HepG2 (cell line): ENCODE results near the gene LAMB3. TPM values are rescaled to one million over a fixed set of nuclear protein-coding genes. Genes with fewer than 3 reads are reported as not detected.

Experiments used
- BRCA1 ChIP-seq: sonication (generic); formaldehyde crosslinking; IDR thresholded peaks from 2 replicates; pipeline ENCODE4 v1.4.0; 2020; ENCODE audit warnings: missing genetic modification reagents
- CBFB ChIP-seq: sonication (generic); formaldehyde crosslinking; IDR thresholded peaks from 2 replicates; pipeline ENCODE4 v1.4.0; 2020; ENCODE audit warnings: missing genetic modification reagents
- CHD4 ChIP-seq: fragments of 200-600 bp; sonication (generic); IDR thresholded peaks from 2 replicates; pipeline ENCODE4 v1.7.0; 2017; ENCODE audit warnings: mild to moderate bottlenecking, low read length, borderline replicate concordance
- DR1 ChIP-seq: sonication (generic); formaldehyde crosslinking; IDR thresholded peaks from 2 replicates; pipeline ENCODE4 v1.8.0; 2021; ENCODE audit warnings: mild to moderate bottlenecking, missing genetic modification reagents, inconsistent platforms
- HMG20A ChIP-seq: IDR thresholded peaks from 2 replicates; pipeline ENCODE4 v1.6.1; 2016; ENCODE audit warnings: borderline replicate concordance
- IKZF4 ChIP-seq: sonication (generic); formaldehyde crosslinking; IDR thresholded peaks from 2 replicates; pipeline ENCODE4 v1.5.1; 2020; ENCODE audit warnings: borderline replicate concordance, mild to moderate bottlenecking, low read depth, missing genetic modification reagents; ENCODE audit errors: not compliant biosample characterization
- STAG1 ChIP-seq: sonication (generic); formaldehyde crosslinking; IDR thresholded peaks from 2 replicates; pipeline ENCODE4 v1.4.0; 2020; ENCODE audit warnings: missing genetic modification reagents
- XRCC5 ChIP-seq: fragments of 200-400 bp; formaldehyde crosslinking; optimal IDR thresholded peaks from 2 replicates; pipeline ENCODE3; 2017; ENCODE audit warnings: mild to moderate bottlenecking, low read length
- ZFY ChIP-seq: sonication (generic); formaldehyde crosslinking; IDR thresholded peaks from 2 replicates; pipeline ENCODE4 v1.4.0; 2020; ENCODE audit warnings: missing genetic modification reagents
- ZMYM2 ChIP-seq: sonication (generic); formaldehyde crosslinking; IDR thresholded peaks from 2 replicates; pipeline ENCODE4 v1.8.0; 2022; ENCODE audit warnings: mild to moderate bottlenecking, missing genetic modification reagents
- ZNF441 ChIP-seq: sonication (generic); formaldehyde crosslinking; IDR thresholded peaks from 2 replicates; pipeline ENCODE4 v1.7.0; 2021; ENCODE audit warnings: missing genetic modification reagents, borderline replicate concordance
- ZNF558 ChIP-seq: sonication (generic); formaldehyde crosslinking; IDR thresholded peaks from 2 replicates; pipeline ENCODE4 v1.9.0; 2022; ENCODE audit warnings: mild to moderate bottlenecking, missing genetic modification reagents, borderline replicate concordance
- ZNF672 ChIP-seq: sonication (generic); formaldehyde crosslinking; IDR thresholded peaks from 2 replicates; pipeline ENCODE4 v1.8.1; 2022; ENCODE audit warnings: missing genetic modification reagents
- ZNF788 ChIP-seq: sonication (generic); formaldehyde crosslinking; IDR thresholded peaks from 2 replicates; pipeline ENCODE4 v1.5.0; 2020; ENCODE audit warnings: mild to moderate bottlenecking, missing genetic modification reagents, borderline replicate concordance
- ZNF792 ChIP-seq: IDR thresholded peaks from 2 replicates; pipeline ENCODE4 v1.6.1; 2016
- ZSCAN31 ChIP-seq: sonication (generic); formaldehyde crosslinking; IDR thresholded peaks from 2 replicates; pipeline ENCODE4 v1.5.0; 2020; ENCODE audit warnings: low read depth, mild to moderate bottlenecking, missing genetic modification reagents
- polyA plus RNA-seq, 8 experiments: library from polyadenylated mRNA; depleted of rRNA in 3 of 8; stranded (reverse) in 7 of 8; unstranded in 1 of 8; fragments of >200 nt; fragmentation: Illumina TruSeq in 4 of 8; extraction: Trizol in 4 of 8; gene quantifications; 2 replicates each; pipeline versions ENCODE4 v1.2.1 to v1.2.3, GENCODE V29; 2011 to 2016; ENCODE audit warnings: low read depth in 4 of 8, missing spikeins in 1 of 8, mixed read lengths in 1 of 8; ENCODE audit not compliant: insufficient read depth in 1 of 8
- total RNA-seq, 5 experiments: library from RNA; depleted of rRNA; stranded (reverse); fragments of >200 nt; fragmentation: Illumina TruSeq; extraction: Trizol; gene quantifications; 2 replicates each; pipeline ENCODE4 v1.2.3, GENCODE V29; 2016; ENCODE audit warnings: low read depth in 1 of 5
- TF ChIP-seq, protein P1 (sequence below): sonication (generic); formaldehyde crosslinking; IDR thresholded peaks from 2 replicates; pipeline ENCODE4 v1.5.0; 2020; ENCODE audit warnings: mild to moderate bottlenecking, missing genetic modification reagents, moderate library complexity
- TF ChIP-seq, protein P2 (sequence below): sonication (generic); formaldehyde crosslinking; conservative IDR thresholded peaks from 2 replicates; pipeline ENCODE4 v1.4.0; 2020; ENCODE audit warnings: missing genetic modification reagents
- TF ChIP-seq, protein P3 (sequence below): sonication (generic); formaldehyde crosslinking; IDR thresholded peaks from 2 replicates; pipeline ENCODE4 v1.4.0; 2020; ENCODE audit warnings: missing genetic modification reagents
- TF ChIP-seq, protein P4 (sequence below): sonication (generic); formaldehyde crosslinking; IDR thresholded peaks from 2 replicates; pipeline ENCODE4 v1.4.0; 2020; ENCODE audit warnings: mild to moderate bottlenecking, missing genetic modification reagents
- TF ChIP-seq, protein P5 (sequence below): sonication (generic); formaldehyde crosslinking; IDR thresholded peaks from 2 replicates; pipeline ENCODE4 v1.4.0; 2020; ENCODE audit warnings: missing genetic modification reagents, borderline replicate concordance
- TF ChIP-seq, protein P6 (sequence below): sonication (generic); formaldehyde crosslinking; IDR thresholded peaks from 2 replicates; pipeline ENCODE4 v1.9.0; 2022; ENCODE audit warnings: missing genetic modification reagents, mild to moderate bottlenecking, borderline replicate concordance

The LAMB3 gene
- total and polyA plus RNA-seq, 2 of the 13 experiments (the other 11 are each of a cell fraction or from before 2014, with no cell fraction given) = 0.18 to 0.24 TPM

DNA sequence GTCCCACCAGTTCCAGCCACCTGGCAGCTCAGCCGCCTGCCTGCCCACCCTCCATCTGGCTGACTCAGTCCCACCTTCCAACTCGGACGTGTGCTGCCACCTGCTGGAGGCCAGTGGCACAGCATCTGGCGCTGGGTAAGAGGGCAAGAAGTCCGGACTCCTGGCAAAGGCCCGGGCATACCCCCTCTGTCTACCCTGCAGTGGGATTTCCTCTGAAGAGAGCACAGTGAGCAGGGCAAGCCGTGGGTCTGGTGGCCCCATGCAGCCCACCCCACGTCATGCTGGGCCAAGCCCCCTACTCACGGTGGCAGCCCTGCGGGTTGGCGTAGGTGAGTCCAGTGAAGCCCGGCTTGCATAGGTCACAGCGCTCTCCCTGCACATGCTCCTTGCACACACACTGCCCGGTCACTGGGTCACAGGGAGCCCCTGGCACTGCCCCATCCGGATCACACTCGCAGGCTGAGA, 24.5 kb downstream of the LAMB3 start (continued):
- TF ChIP-seq, protein P1, sequence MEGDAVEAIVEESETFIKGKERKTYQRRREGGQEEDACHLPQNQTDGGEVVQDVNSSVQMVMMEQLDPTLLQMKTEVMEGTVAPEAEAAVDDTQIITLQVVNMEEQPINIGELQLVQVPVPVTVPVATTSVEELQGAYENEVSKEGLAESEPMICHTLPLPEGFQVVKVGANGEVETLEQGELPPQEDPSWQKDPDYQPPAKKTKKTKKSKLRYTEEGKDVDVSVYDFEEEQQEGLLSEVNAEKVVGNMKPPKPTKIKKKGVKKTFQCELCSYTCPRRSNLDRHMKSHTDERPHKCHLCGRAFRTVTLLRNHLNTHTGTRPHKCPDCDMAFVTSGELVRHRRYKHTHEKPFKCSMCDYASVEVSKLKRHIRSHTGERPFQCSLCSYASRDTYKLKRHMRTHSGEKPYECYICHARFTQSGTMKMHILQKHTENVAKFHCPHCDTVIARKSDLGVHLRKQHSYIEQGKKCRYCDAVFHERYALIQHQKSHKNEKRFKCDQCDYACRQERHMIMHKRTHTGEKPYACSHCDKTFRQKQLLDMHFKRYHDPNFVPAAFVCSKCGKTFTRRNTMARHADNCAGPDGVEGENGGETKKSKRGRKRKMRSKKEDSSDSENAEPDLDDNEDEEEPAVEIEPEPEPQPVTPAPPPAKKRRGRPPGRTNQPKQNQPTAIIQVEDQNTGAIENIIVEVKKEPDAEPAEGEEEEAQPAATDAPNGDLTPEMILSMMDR = peak; percentile 93
- TF ChIP-seq ZNF672 (CRISPR knock-in tag) (no peak), DR1 (CRISPR knock-in tag) (no peak), CBFB (CRISPR knock-in tag) (no peak), HMG20A (CRISPR knock-in tag) (no peak), XRCC5 (no peak), STAG1 (CRISPR knock-in tag) (peak; percentile 85), ZNF441 (CRISPR knock-in tag) (no peak), CHD4 (no peak), BRCA1 (CRISPR knock-in tag) (no peak), ZNF788 (CRISPR knock-in tag) (no peak), IKZF4 (CRISPR knock-in tag) (no peak), ZSCAN31 (CRISPR knock-in tag) (no peak), ZFY (CRISPR knock-in tag) (no peak), ZNF792 (CRISPR knock-in tag) (0 out of 2 replicates have a peak, but pooled peaks have one; percentile 38), ZNF558 (CRISPR knock-in tag) (no peak), ZMYM2 (CRISPR knock-in tag) (no peak)
- TF ChIP-seq, protein P2, sequence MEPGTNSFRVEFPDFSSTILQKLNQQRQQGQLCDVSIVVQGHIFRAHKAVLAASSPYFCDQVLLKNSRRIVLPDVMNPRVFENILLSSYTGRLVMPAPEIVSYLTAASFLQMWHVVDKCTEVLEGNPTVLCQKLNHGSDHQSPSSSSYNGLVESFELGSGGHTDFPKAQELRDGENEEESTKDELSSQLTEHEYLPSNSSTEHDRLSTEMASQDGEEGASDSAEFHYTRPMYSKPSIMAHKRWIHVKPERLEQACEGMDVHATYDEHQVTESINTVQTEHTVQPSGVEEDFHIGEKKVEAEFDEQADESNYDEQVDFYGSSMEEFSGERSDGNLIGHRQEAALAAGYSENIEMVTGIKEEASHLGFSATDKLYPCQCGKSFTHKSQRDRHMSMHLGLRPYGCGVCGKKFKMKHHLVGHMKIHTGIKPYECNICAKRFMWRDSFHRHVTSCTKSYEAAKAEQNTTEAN = no peak
- TF ChIP-seq, protein P3, sequence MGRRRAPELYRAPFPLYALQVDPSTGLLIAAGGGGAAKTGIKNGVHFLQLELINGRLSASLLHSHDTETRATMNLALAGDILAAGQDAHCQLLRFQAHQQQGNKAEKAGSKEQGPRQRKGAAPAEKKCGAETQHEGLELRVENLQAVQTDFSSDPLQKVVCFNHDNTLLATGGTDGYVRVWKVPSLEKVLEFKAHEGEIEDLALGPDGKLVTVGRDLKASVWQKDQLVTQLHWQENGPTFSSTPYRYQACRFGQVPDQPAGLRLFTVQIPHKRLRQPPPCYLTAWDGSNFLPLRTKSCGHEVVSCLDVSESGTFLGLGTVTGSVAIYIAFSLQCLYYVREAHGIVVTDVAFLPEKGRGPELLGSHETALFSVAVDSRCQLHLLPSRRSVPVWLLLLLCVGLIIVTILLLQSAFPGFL = no peak
- TF ChIP-seq, protein P4, sequence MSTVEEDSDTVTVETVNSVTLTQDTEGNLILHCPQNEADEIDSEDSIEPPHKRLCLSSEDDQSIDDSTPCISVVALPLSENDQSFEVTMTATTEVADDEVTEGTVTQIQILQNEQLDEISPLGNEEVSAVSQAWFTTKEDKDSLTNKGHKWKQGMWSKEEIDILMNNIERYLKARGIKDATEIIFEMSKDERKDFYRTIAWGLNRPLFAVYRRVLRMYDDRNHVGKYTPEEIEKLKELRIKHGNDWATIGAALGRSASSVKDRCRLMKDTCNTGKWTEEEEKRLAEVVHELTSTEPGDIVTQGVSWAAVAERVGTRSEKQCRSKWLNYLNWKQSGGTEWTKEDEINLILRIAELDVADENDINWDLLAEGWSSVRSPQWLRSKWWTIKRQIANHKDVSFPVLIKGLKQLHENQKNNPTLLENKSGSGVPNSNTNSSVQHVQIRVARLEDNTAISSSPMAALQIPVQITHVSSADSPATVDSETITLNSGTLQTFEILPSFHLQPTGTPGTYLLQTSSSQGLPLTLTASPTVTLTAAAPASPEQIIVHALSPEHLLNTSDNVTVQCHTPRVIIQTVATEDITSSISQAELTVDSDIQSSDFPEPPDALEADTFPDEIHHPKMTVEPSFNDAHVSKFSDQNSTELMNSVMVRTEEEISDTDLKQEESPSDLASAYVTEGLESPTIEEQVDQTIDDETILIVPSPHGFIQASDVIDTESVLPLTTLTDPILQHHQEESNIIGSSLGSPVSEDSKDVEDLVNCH (CRISPR knock-in tag) = no peak
- TF ChIP-seq, protein P5, sequence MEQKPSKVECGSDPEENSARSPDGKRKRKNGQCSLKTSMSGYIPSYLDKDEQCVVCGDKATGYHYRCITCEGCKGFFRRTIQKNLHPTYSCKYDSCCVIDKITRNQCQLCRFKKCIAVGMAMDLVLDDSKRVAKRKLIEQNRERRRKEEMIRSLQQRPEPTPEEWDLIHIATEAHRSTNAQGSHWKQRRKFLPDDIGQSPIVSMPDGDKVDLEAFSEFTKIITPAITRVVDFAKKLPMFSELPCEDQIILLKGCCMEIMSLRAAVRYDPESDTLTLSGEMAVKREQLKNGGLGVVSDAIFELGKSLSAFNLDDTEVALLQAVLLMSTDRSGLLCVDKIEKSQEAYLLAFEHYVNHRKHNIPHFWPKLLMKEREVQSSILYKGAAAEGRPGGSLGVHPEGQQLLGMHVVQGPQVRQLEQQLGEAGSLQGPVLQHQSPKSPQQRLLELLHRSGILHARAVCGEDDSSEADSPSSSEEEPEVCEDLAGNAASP (CRISPR knock-in tag) = no peak
- TF ChIP-seq, protein P6, sequence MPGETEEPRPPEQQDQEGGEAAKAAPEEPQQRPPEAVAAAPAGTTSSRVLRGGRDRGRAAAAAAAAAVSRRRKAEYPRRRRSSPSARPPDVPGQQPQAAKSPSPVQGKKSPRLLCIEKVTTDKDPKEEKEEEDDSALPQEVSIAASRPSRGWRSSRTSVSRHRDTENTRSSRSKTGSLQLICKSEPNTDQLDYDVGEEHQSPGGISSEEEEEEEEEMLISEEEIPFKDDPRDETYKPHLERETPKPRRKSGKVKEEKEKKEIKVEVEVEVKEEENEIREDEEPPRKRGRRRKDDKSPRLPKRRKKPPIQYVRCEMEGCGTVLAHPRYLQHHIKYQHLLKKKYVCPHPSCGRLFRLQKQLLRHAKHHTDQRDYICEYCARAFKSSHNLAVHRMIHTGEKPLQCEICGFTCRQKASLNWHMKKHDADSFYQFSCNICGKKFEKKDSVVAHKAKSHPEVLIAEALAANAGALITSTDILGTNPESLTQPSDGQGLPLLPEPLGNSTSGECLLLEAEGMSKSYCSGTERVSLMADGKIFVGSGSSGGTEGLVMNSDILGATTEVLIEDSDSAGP (CRISPR knock-in tag) = peak; percentile 27; the same call in 1 of the 2 replicates
